H1 (cell line): ENCODE results near the gene MAP7. TPM values are rescaled to one million over a fixed set of nuclear protein-coding genes. Genes with fewer than 3 reads are reported as not detected.

Source experiments
- BACH1 ChIP-seq: IDR thresholded peaks from 2 replicates; pipeline ENCODE4 v1.6.1; 2012; ENCODE audit warnings: low read length, improper control_type of control experiment
- EGR1 ChIP-seq: IDR thresholded peaks from 2 replicates; pipeline ENCODE4 v1.6.1; 2011; ENCODE audit warnings: low read depth, low read length, borderline replicate concordance
- GABPA ChIP-seq: IDR thresholded peaks from 2 replicates; pipeline ENCODE4 v1.6.1; 2011; ENCODE audit warnings: mild to moderate bottlenecking, low read length, moderate library complexity, borderline replicate concordance; ENCODE audit not compliant: insufficient read depth
- NRF1 ChIP-seq: IDR thresholded peaks from 2 replicates; pipeline ENCODE4 v1.6.1; 2011; ENCODE audit warnings: mild to moderate bottlenecking, low read depth, low read length, improper control_type of control experiment
- POLR2AphosphoS5 ChIP-seq: IDR thresholded peaks from 2 replicates; pipeline ENCODE4 v1.6.1; 2011; ENCODE audit warnings: low read depth, low read length
- RAD21 ChIP-seq, 2 experiments: IDR thresholded peaks in 1 of 2; conservative IDR thresholded peaks in 1 of 2; 2 replicates each; pipeline ENCODE4 v1.6.1; 2011; ENCODE audit warnings: low read depth in 2 of 2, low read length in 2 of 2, improper control_type of control experiment in 1 of 2, inconsistent platforms in 1 of 2, mild to moderate bottlenecking in 1 of 2, moderate library complexity in 1 of 2
- RNF2 ChIP-seq: fragments of 200-900, 300-1000 bp; sonication (generic); IDR thresholded peaks from 2 replicates; pipeline ENCODE4 v1.7.1; 2016; ENCODE audit warnings: borderline replicate concordance, low read depth, mild to moderate bottlenecking, antibody characterized with exemption, low read length; ENCODE audit not compliant: poor library complexity, severe bottlenecking; ENCODE audit errors: missing control alignments
- polyA plus RNA-seq, 7 experiments: library from polyadenylated mRNA; depleted of rRNA in 3 of 7; stranded (reverse) in 5 of 7; unstranded in 2 of 7; fragments of >200 nt in 5 of 7; fragments of 200-250 nt in 2 of 7; gene quantifications; 1 replicate in 5 of 7; 2 replicates in 1 of 7; 4 replicates in 1 of 7; pipeline versions ENCODE4 v1.2.1 to v1.2.3, GENCODE V29; 2011 to 2013; ENCODE audit warnings: missing spikeins in 2 of 7, mixed read lengths in 2 of 7
- total RNA-seq: library from RNA; stranded (reverse); fragmentation: NEBNext Ultra II Directional; extraction: Animal tissue kit (Norgen Biotek cat#: 25700); gene quantifications from 2 replicates; pipeline ENCODE4 v1.2.1, GENCODE V29; 2021

Gene MAP7
- total and polyA plus RNA-seq, 2 of the 8 experiments (the other 6 are each of a cell fraction or from before 2014, with no cell fraction given) = 13.5 to 66.9 TPM

DNA sequence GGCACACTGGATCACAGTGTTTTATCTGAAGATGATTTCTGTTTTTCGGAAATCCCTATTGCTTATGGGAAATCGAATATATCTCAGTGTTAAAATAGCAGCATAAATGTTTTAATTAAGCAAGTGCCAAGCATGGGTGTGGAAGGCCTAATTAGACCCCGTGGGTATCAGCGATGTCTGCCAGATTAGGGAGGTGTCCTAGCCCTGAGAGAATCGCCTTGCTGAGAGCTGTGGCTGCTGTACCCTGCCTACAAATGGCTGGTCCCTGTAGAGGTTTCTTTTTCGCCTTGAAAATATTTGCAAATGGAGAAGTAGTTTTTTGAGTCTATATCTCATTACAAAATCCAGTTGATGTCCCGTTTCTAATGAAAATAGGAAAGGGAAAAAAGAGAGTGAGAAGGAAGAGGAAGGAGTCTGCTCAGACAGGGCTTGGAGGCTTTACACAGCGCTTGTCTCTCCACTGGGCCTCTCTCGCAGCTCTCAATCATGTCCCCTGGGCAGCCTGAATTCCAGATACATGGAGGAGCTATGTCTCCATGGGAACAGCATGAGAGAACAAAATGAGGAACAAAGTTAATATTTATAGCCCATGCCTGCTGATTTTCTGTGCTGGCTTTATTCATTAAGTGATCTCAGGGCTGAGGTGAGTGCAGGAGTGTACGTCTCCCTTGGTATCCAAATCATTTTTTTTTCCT, 225.4 kb downstream of the MAP7 start (continued):
- TF ChIP-seq EGR1 (no peak), GABPA (no peak), BACH1 (no peak), NRF1 (no peak), RAD21 (IDR thresholded peaks at IDR 0.05 in 1 of 2, conservative IDR thresholded peaks at IDR 0.05 in 1 of 2; ENCODE audit: low read depth in 2 of 2, low read length in 2 of 2) (no peak), RNF2 (no peak), POLR2AphosphoS5 (no peak)
